Measurements from ENCODE around the gene PDE9A.

PDE9A gene

GRCh38 chr21:42760951-42761751, 107.7 kb downstream of the PDE9A start:
- DNase-seq: no peak

- DNase-seq: no peak
These were observed 108.4 kb downstream of the PDE9A start for GRCh38 chr21:42761776-42762335.

GRCh38 chr21:42763581-42764442, 110.4 kb downstream of the PDE9A start:
- DNase-seq: no peak

GRCh38 chr21:42764443-42764760, 111.0 kb downstream of the PDE9A start:
- DNase-seq: no peak

- DNase-seq: no peak
These were observed 111.5 kb downstream of the PDE9A start for GRCh38 chr21:42764883-42765282.

GRCh38 chr21:42765656-42766055, 112.2 kb downstream of the PDE9A start:
- DNase-seq: no peak

GRCh38 chr21:42766739-42767560, 113.5 kb downstream of the PDE9A start:
- no peak for DNase-seq

GRCh38 chr21:42767561-42767835, 114.1 kb downstream of the PDE9A start:
- no peak for DNase-seq

GRCh38 chr21:42768324-42769121, 115.1 kb downstream of the PDE9A start:
- DNase-seq: no peak

- no peak for DNase-seq
These were observed 115.9 kb downstream of the PDE9A start for GRCh38 chr21:42769183-42769819.

- no peak for DNase-seq
These were observed 116.6 kb downstream of the PDE9A start for GRCh38 chr21:42769820-42770716.

GRCh38 chr21:42770717-42771502, 117.5 kb downstream of the PDE9A start:
- DNase-seq: no peak

GRCh38 chr21:42771503-42771805, 118.0 kb downstream of the PDE9A start:
- DNase-seq: no peak

- no peak for DNase-seq
These were observed 121.7 kb downstream of the PDE9A start for GRCh38 chr21:42775123-42775522.

- no peak for DNase-seq
These were observed 122.5 kb downstream of the PDE9A start for GRCh38 chr21:42775891-42776290.

- no peak for DNase-seq
These were observed 123.8 kb downstream of the PDE9A start for GRCh38 chr21:42777064-42777756.

- DNase-seq: no peak
These were observed 124.4 kb downstream of the PDE9A start for GRCh38 chr21:42777757-42778344.

GRCh38 chr21:42779431-42779861, 126.0 kb downstream of the PDE9A start:
- DNase-seq: no peak

- no peak for DNase-seq
These were observed 127.2 kb downstream of the PDE9A start for GRCh38 chr21:42780617-42781016.

All from CD4-positive, alpha-beta T cell treated with Interleukin-21 for 1 hour (primary cell).